ENCODE data around the gene ZFP36L2. TPM values are rescaled to one million over a fixed set of nuclear protein-coding genes. Genes with fewer than 3 reads are reported as not detected.
A peak's percentile ranks its signal among the peaks of the same experiment; 100 is the strongest.

The ZFP36L2 gene
- polyA plus RNA-seq, 1 experiment = 16.0 TPM

DNA sequence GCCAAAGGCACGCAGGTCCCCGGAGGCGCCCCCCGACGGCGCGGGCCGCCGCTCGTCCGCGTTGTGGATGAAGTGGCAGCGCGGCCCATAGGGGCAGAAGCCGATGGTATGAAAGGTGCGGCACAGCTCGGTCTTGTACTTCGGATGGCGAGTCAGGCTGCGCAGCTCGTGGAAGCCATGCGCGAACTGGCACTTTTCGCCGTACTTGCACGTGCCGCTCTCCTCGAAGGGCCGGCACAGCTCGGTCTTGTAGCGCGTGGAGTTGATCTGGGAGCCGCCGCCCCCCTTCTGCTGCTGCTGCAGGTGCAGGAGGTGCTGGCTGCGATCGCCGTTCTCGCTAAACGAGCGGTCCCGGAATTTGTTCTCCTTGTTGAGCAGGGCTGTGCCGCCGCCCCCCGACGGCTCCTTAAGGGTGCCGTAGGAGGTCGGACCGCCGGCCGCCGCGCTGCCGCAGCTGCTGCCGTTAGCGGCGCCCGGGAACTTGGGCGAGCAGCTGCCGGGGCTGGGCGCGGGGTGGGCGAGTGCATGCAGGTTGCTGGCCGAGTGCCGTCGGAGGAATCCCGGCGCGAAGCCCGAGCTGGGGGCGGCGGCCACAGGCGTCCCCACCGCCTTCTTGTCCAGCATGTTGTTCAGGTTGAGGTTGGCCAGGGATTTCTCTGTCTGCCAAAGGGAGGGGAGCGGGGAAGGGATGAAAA, 1.2 kb downstream of the ZFP36L2 start:
- Histone ChIP-seq H3K4me3 (ENCODE audit: low read depth, low read length) (peak overlapping the region; percentile 87), H3K27ac (ENCODE audit: low read depth, low read length) (peak overlapping the region; percentile 95), H3K9me3 (ENCODE audit: control insufficient read depth, insufficient read depth, low read length) (no peaks in the 10 kb centered on the region; the same call in 1 of the 2 replicates), H3K27me3 (ENCODE audit: control insufficient read depth, insufficient read depth, low read length) (no peaks in the 10 kb centered on the region)
- POLR2A ChIA-PET = interaction anchor here (0.6 to 1.6 kb wide), 7 partner anchors 133 to 315 kb away, joined by 3 to 5 read pairs (median 3); no protein-coding TSS in a partner anchor
- TF ChIP-seq, protein P1, sequence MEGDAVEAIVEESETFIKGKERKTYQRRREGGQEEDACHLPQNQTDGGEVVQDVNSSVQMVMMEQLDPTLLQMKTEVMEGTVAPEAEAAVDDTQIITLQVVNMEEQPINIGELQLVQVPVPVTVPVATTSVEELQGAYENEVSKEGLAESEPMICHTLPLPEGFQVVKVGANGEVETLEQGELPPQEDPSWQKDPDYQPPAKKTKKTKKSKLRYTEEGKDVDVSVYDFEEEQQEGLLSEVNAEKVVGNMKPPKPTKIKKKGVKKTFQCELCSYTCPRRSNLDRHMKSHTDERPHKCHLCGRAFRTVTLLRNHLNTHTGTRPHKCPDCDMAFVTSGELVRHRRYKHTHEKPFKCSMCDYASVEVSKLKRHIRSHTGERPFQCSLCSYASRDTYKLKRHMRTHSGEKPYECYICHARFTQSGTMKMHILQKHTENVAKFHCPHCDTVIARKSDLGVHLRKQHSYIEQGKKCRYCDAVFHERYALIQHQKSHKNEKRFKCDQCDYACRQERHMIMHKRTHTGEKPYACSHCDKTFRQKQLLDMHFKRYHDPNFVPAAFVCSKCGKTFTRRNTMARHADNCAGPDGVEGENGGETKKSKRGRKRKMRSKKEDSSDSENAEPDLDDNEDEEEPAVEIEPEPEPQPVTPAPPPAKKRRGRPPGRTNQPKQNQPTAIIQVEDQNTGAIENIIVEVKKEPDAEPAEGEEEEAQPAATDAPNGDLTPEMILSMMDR (IDR thresholded peaks at IDR 0.05; ENCODE audit: low read depth, low read length) = no peak
- peak; percentile 45 for DNase-seq (ENCODE audit: low read depth, low spot score)
- CTCF ChIA-PET = interaction anchor here (1.4 to 3.1 kb wide), 3 partner anchors 259 to 366 kb away, joined by 10 to 11 read pairs (median 11); no protein-coding TSS in a partner anchor

DNA sequence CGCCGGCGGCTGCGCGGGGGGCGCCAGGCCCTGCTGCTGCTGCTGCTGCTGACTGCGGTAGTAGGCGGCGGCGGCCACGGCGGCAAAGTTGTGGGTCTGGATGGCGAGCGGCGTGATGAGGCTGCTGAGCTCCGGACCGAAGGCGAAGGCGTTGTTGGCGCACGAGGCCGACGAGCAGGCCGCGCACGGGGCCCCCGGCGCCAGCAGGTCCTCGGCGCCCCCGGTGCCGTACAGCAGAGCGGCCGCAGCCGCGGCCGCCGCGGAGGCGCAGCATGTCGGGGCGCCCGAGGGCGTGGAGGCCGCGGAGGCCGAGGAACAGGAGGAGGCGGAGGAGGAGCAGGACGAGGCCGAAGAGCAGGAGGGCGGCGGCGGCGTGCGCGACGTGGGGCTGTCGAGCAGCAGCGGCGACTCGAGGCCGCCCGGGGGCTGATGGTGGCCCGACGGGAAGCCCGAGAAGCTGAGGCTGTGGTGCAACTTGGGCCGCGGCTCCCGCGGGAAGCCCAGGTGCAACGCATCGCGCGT, 1.8 kb downstream of the ZFP36L2 start:
- Histone ChIP-seq H3K27me3 (ENCODE audit: control insufficient read depth, insufficient read depth, low read length) (no peaks in the 10 kb centered on the region), H3K9me3 (ENCODE audit: control insufficient read depth, insufficient read depth, low read length) (no peaks in the 10 kb centered on the region; the same call in 1 of the 2 replicates), H3K27ac (ENCODE audit: low read depth, low read length) (no peak overlapping the region), H3K4me3 (ENCODE audit: low read depth, low read length) (peak overlapping the region; percentile 87)
- ChIA-PET CTCF (interaction anchor here (1.4 to 4.2 kb wide), 5 partner anchors 260 to 396 kb away, joined by 10 to 27 read pairs (median 11); no protein-coding TSS in a partner anchor), POLR2A (interaction anchor here (0.5 to 1.6 kb wide), 9 partner anchors 148 to 337 kb away, joined by 3 to 5 read pairs (median 4); no protein-coding TSS in a partner anchor)
- TF ChIP-seq, protein P1 (IDR thresholded peaks at IDR 0.05; ENCODE audit: low read depth, low read length) = no peak
- DNase-seq (ENCODE audit: low read depth, low spot score) = no peak

DNA sequence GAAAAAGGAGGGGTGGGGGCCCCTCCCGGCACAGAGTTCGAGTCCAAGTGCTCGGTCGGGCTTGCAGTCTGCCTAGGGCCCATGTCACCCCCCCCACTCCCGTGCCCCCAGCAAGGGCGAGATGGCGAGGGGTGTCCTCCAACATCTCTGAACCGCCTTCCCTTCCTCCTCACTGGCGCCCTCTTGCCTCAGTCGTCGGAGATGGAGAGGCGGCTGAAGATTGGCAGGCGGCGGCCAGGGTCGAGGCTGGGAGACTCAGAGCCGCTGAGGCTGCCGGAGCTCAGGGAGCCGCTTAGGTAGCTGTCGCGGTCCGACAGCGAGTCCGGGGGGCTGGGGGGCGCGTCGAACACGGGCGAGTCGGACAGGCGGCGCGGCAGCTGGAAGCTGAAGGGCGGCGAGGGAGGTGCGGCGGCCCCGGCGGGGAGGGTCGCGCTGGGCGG, 2.3 kb downstream of the ZFP36L2 start:
- ChIA-PET POLR2A (interaction anchor here (0.5 to 1.6 kb wide), 5 partner anchors 148 to 336 kb away, joined by 3 to 5 read pairs (median 4); no protein-coding TSS in a partner anchor), CTCF (interaction anchor here (0.9 to 4.2 kb wide), 7 partner anchors 32 to 396 kb away, joined by 4 to 27 read pairs (median 10); no protein-coding TSS in a partner anchor)
- Histone ChIP-seq H3K27ac (ENCODE audit: low read depth, low read length) (peak overlapping the region; percentile 83), H3K9me3 (ENCODE audit: control insufficient read depth, insufficient read depth, low read length) (no peaks in the 10 kb centered on the region; the same call in 1 of the 2 replicates), H3K27me3 (ENCODE audit: control insufficient read depth, insufficient read depth, low read length) (no peaks in the 10 kb centered on the region), H3K4me3 (ENCODE audit: low read depth, low read length) (peak overlapping the region; percentile 87)
- TF ChIP-seq, protein P1 (IDR thresholded peaks at IDR 0.05; ENCODE audit: low read depth, low read length) = peak; percentile 56
- no peak for DNase-seq (ENCODE audit: low read depth, low spot score)

DNA sequence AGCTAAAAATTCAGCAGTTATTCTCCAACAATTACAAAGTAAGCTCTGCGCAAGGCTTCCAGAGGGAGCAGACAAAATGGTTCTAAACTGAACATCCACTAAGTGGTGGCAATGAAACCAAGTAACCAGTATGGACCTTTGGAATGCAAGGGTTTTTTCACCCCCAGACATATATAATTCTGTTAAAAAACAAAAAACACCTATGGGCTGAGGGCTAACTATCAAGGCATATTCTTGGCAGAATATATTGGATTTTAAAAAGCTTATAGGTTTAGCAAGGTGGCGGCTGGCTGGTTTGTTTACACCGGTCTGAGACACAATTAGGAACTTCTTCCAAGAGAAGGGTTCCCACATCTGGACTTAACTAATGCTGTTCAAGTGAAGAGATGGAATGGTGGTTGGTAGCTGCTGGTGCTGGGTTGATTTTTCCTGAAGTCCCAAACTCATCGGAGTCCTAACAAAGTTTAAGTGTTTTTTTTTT, 2.8 kb downstream of the ZFP36L2 start:
- DNase-seq (ENCODE audit: low read depth, low spot score) = no peak

More for the DNA sequence above, 2.8 kb downstream of the ZFP36L2 start:
- CTCF ChIA-PET = interaction anchor here (0.7 to 4.2 kb wide), 10 partner anchors 31 to 398 kb away, joined by 3 to 27 read pairs (median 5); no protein-coding TSS in a partner anchor
- Histone ChIP-seq H3K27me3 (ENCODE audit: control insufficient read depth, insufficient read depth, low read length) (no peaks in the 10 kb centered on the region), H3K9me3 (ENCODE audit: control insufficient read depth, insufficient read depth, low read length) (no peaks in the 10 kb centered on the region; the same call in 1 of the 2 replicates), H3K4me3 (ENCODE audit: low read depth, low read length) (peak overlapping the region; percentile 87), H3K27ac (ENCODE audit: low read depth, low read length) (peak overlapping the region; percentile 83)
- TF ChIP-seq, protein P1 (IDR thresholded peaks at IDR 0.05; ENCODE audit: low read depth, low read length) = no peak
- POLR2A ChIA-PET = interaction anchor here (1.0 to 4.3 kb wide), 4 partner anchors 147 to 378 kb away, joined by 3 to 21 read pairs (median 4); no protein-coding TSS in a partner anchor
